GM10847 (cell line): ENCODE measurements around the gene HARBI1.

Experiments
- POLR2A ChIP-seq: IDR thresholded peaks from 2 replicates; pipeline ENCODE4 v1.6.1; 2011; ENCODE audit not compliant: insufficient read length; ENCODE audit errors: extremely low read depth

The HARBI1 gene

GRCh38 chr11:46554213-46555147 is 62.5 kb downstream of the HARBI1 start:
- TF ChIP-seq POLR2A = no peak

- TF ChIP-seq POLR2A = no peak
Measured at GRCh38 chr11:46553814-46554212, 63.2 kb downstream of the HARBI1 start.
